MCF 10A (cell line): Measurements from ENCODE around the gene RAB27B. TPM values are rescaled to one million over a fixed set of nuclear protein-coding genes. Genes with fewer than 3 reads are reported as not detected.

ENCODE experiments used
- BruUV-seq: library from RNA; stranded (reverse); fragments of 400-500 nt; replicated peaks from 2 replicates; lab custom pipeline; 2021; lab: Mats Ljungman, UMichigan
- CTCF ChIA-PET: fragments of 300-600 bp; sonication (Branson Sonifier 250); formaldehyde crosslinking; extraction: SDS; loops from one replicate; lab custom pipeline; 2021; ENCODE audit warnings: antibody characterized with exemption, inconsistent platforms; lab: Yijun Ruan, JAX
- POLR2A ChIA-PET: fragments of 300-600, 350-650 bp; sonication (Branson Sonifier 250); formaldehyde crosslinking; extraction: SDS; loops from one replicate; lab custom pipeline; 2020; ENCODE audit warnings: antibody characterized with exemption, inconsistent platforms; lab: Yijun Ruan, JAX
- DNase-seq: peaks from one replicate; pipeline ENCODE4 v3.0.0-alpha.2; 2018; ENCODE audit not compliant: unreplicated experiment
- H3K27ac Mint-ChIP-seq: one replicate; pipeline ENCODE4 v1.8.0; 2022; ENCODE audit warnings: mild to moderate bottlenecking, low read depth, mixed read lengths; ENCODE audit not compliant: unreplicated experiment
- H3K27me3 Mint-ChIP-seq: one replicate; pipeline ENCODE4 v1.8.0; 2022; ENCODE audit warnings: mixed read lengths; ENCODE audit not compliant: insufficient read depth, unreplicated experiment
- H3K36me3 Mint-ChIP-seq: one replicate; pipeline ENCODE4 v1.8.0; 2022; ENCODE audit warnings: mild to moderate bottlenecking, moderate library complexity, mixed read lengths; ENCODE audit not compliant: insufficient read depth, unreplicated experiment
- H3K4me1 Mint-ChIP-seq: one replicate; pipeline ENCODE4 v1.8.0; 2022; ENCODE audit warnings: mixed read lengths; ENCODE audit not compliant: insufficient read depth, unreplicated experiment
- H3K4me3 Mint-ChIP-seq: one replicate; pipeline ENCODE4 v1.8.0; 2022; ENCODE audit warnings: mild to moderate bottlenecking, moderate library complexity, mixed read lengths; ENCODE audit not compliant: unreplicated experiment
- H3K9me3 Mint-ChIP-seq: one replicate; pipeline ENCODE4 v1.8.0; 2022; ENCODE audit warnings: mixed read lengths; ENCODE audit not compliant: unreplicated experiment
- CTCF ChIP-seq: fragments of 200-600 bp; IDR thresholded peaks from one replicate; pipeline ENCODE4 v1.8.0; 2022; ENCODE audit warnings: antibody characterized with exemption, mild to moderate bottlenecking; ENCODE audit not compliant: unreplicated experiment
- intact Hi-C: fragments of 100-400 bp; cut with micrococcal nuclease; formaldehyde crosslinking; loops from 2 replicates; pipeline ENCODE4 v1.14.1; 2022
- total RNA-seq: library from RNA; stranded (reverse); gene quantifications from 2 replicates; pipeline ENCODE4 v1.2.3, GENCODE V29; 2022

The RAB27B gene
- total RNA-seq, 1 experiment from 2014 or later = 32.2 TPM

DNA sequence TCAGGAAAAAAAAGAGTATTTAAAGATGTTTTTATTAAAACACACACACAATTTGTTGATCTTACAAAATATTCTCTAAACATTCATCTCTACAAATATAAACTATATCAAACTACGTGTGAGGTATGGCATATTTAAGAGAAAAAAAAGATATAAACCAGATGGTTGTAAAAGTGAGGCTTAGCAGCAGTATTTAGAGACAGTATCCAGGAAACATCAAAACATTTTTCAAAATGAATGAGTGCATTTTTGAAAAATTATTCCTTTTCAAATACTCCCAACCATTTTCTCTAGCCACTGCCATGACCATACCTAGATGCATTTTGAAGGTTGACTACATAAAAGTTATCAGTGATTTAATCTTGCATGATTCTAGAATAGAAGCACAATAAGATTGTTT, 38.2 kb upstream of the RAB27B start:
- H3K27me3 Mint-ChIP-seq = no peaks in the 10 kb centered on the region
- intact Hi-C loops = no loop called here
- no TSS peak for BruUV-seq
- peaks cover 8% of the 10 kb centered on the region for H3K9me3 Mint-ChIP-seq
- ChIA-PET POLR2A (no interaction called here), CTCF (interaction anchor here (1.0 kb wide), 1 partner anchor 15 kb away, joined by 3 read pairs; no protein-coding TSS in a partner anchor)
- no peak overlapping the region for H3K4me3 Mint-ChIP-seq
- no peaks in the 10 kb centered on the region for H3K36me3 Mint-ChIP-seq
- H3K4me1 Mint-ChIP-seq = no peaks in the 10 kb centered on the region
- no peak overlapping the region for H3K27ac Mint-ChIP-seq
- TF ChIP-seq CTCF = no peak
- no peak for DNase-seq

- Mint-ChIP-seq H3K36me3 (no peaks in the 10 kb centered on the region), H3K27me3 (no peaks in the 10 kb centered on the region), H3K4me3 (no peak overlapping the region), H3K9me3 (peaks cover 8% of the 10 kb centered on the region), H3K4me1 (no peaks in the 10 kb centered on the region), H3K27ac (no peak overlapping the region)
- BruUV-seq = no TSS peak
- intact Hi-C loops = no loop called here
- DNase-seq = no peak
- TF ChIP-seq CTCF = no peak
- POLR2A ChIA-PET = no interaction called here
- CTCF ChIA-PET = interaction anchor here (0.6 to 0.7 kb wide), 2 partner anchors 18 to 22 kb away, joined by 3 read pairs; no protein-coding TSS in a partner anchor
Measured at GRCh38 chr18:54791657-54792056, 36.6 kb upstream of the RAB27B start.

- POLR2A ChIA-PET = no interaction called here
- no peak for TF ChIP-seq CTCF
Measured at GRCh38 chr18:54792079-54792478, 36.2 kb upstream of the RAB27B start.

GRCh38 chr18:54794823-54795222, 33.5 kb upstream of the RAB27B start:
- no peak for TF ChIP-seq CTCF
- ChIA-PET POLR2A (interaction anchor here (0.6 kb wide), 1 partner anchor 357 kb away, joined by 4 read pairs; no protein-coding TSS in a partner anchor), CTCF (interaction anchor here (0.6 to 1.2 kb wide), 2 partner anchors 20 to 35 kb away, joined by 3 read pairs; no protein-coding TSS in a partner anchor)
- no peak for DNase-seq
- intact Hi-C loops = no loop called here
- Mint-ChIP-seq H3K4me1 (no peaks in the 10 kb centered on the region), H3K4me3 (no peak overlapping the region), H3K9me3 (peaks cover 8% of the 10 kb centered on the region), H3K36me3 (no peaks in the 10 kb centered on the region), H3K27ac (no peak overlapping the region), H3K27me3 (no peaks in the 10 kb centered on the region)
- BruUV-seq = no TSS peak

More at GRCh38 chr18:54792079-54792478, 36.2 kb upstream of the RAB27B start:
- CTCF ChIA-PET = interaction anchor here (0.6 kb wide), 1 partner anchor 22 kb away, joined by 3 read pairs; no protein-coding TSS in a partner anchor
- intact Hi-C loops = no loop called here
- Mint-ChIP-seq H3K36me3 (no peaks in the 10 kb centered on the region), H3K27ac (no peak overlapping the region), H3K4me1 (no peaks in the 10 kb centered on the region), H3K4me3 (no peak overlapping the region), H3K9me3 (peaks cover 8% of the 10 kb centered on the region), H3K27me3 (no peaks in the 10 kb centered on the region)
- no peak for DNase-seq
- BruUV-seq = no TSS peak
